MV-4-11 (cell line): ENCODE data around the gene RELN.
A peak's percentile ranks its signal among the peaks of the same experiment; 100 is the strongest.
"Not testable (repeated sequence)": the region's sequence is repeated elsewhere in the genome, so short reads cannot be mapped to it uniquely, and the experiment has no call there.

ENCODE experiments used
- DNase-seq: peaks from one replicate; lab custom pipeline; 2025; lab: John Stamatoyannopoulos, UW

RELN gene

DNA sequence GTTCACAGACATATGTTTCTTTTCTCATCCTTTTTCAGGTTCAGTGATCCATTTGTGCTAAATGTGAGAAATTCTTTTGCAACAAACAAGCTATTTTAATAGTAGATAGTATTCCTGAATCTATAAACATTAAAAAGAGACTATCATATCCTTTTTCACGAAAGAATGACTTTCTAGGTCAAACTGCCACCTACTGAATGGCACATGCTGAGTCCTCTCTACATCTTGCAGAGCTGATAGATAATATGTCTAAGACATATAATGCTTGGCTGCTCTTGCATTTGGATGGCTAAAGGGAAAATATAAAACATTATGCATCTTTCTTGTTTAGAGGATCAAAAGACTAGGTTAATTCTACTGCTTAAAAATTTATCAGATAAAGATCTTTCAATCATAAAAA is 429.3 kb downstream of the RELN start:
- no peak for DNase-seq

DNA sequence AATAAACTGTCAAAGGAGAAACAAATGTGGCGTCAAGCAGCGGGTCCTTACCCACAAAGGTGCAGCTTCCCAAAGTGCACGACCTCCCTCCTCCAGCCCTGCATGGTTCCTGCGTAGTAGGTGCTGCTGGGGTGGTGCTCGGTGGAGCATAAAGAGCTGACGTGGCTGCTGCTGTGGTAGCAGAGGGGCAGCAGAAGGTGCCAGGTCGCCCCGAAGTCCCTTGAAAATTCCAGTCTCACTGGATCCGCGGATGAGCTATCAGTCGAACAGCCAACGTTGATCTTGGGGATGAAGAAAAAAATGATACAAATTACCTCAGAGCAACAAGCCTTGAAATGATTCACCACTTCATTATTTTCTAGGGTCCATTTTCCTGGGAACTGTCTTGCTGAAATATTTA is 438.4 kb downstream of the RELN start:
- DNase-seq = no peak

DNA sequence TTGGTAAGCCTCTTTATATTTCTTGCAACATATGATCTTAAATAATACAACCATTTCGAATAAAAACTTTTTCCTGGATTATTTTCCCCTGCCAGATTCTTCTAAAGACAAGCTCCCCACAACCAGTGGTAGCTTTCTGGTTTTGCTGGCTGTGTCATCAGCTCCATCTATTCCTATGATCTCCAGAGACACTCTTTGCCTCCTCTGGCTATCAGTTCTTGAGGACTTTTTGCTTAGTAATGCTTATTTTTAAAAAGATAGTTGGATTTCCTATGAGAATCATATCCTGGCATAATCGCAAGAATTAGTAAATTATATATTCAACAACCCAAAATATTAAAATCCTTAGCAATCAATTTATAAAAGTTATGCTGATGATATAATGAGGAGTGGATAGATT is 439.7 kb downstream of the RELN start:
- no peak for DNase-seq

DNA sequence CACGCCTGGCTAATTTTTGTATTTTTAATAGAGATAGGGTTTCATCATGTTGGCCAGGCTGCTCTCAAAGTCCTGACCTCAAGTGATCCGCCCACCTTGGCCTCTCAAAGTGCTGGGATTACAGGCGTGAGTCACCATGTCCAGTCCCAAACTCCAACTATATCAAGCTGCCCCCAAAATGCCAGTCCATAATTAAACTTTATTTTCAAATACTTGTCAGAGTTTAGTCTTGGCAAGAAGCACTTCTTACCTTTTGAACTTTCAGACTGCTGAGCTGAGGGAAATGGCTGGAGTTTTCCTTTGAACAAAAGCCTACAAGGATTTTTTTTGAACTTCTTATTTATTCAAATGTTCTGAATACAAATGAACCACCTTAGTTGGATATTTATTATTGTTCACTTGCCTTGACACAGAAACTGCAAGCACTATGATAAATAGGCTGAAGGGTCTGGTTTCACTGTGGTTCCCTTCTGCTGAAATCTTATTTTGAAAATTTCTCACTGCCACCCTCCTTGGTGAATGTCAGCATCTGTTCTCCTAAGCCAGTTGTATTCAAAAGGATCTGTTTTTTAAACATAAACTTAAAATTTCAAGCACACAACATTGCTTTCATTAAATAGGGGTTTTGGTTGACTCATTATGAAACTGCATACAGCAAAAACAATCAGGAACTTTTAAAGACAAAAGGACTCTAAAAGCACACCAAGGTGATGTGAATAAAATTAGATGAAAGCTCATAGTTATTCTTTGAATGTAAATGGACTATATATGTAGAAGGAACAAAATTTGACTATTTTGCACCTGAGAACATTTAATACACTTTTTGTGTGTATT is 441.8 kb downstream of the RELN start:
- DNase-seq = no peak

DNA sequence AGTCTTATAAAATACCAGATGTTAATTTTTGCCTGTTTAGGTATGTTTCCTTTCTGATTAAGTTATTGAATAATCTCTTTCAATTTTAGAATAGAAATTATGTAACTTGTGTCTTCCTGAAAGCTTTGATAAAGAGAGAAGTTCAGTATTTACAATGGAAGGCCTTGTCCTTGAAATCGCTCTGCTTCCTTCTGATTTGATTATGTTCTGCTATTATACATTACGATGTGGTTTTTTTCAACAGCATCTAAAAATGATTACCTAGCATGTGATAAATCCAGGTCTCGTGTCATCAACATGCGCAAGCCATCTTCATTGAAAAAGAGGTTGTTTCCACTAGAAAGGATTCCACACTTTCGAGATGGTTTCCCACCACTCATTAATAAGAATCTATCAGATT is 447.0 kb downstream of the RELN start:
- no peak for DNase-seq

DNA sequence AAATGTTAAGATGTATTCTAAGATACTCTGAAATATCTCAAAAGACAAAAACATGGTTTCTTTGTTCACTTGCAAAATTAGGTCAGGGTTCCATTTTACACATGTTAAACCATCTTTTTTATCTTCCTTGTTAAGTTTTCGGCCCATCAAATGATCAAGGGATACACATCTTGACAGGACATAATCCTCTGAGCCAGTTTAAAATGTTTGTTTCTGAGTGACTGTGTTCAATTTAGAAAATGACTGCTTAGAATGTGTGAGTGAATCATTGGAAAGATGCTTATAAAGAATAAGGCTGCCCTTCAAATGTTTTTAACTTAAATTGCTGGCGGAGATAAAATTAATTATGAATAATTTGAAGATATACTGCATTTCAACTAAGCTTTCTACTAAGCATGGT is 447.5 kb downstream of the RELN start:
- no peak for DNase-seq

DNA sequence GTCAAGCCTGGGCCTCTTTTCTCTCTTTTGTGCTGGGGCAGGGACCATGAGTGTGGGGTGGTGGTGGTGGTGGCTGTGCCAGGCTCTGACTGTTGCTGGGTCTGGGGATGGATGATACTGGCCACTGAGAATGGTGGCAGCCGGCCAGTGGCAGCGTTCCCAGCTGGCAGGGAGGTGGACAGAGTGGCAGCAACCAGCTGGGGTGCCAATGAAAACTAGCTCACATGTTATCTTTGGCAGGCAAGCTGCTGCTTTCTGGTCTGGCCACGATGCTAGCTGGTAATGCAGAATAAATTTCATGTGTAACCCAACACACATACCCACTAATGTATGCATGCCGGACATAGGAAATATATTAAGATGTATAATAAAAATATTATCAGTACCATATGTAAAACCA is 448.4 kb downstream of the RELN start:
- no peak for DNase-seq

GRCh38 chr7:103540338-103540737 is 449.1 kb downstream of the RELN start:
- DNase-seq = no peak

- no peak for DNase-seq
These were observed 449.6 kb downstream of the RELN start for GRCh38 chr7:103539875-103540274.

- DNase-seq = no peak
These were observed 450.3 kb downstream of the RELN start for GRCh38 chr7:103538964-103539709.

GRCh38 chr7:103533761-103534160 is 455.7 kb downstream of the RELN start:
- DNase-seq = no peak

GRCh38 chr7:103532955-103533354 is 456.5 kb downstream of the RELN start:
- DNase-seq = no peak

GRCh38 chr7:103528152-103528551 is 461.3 kb downstream of the RELN start:
- DNase-seq = no peak

DNA sequence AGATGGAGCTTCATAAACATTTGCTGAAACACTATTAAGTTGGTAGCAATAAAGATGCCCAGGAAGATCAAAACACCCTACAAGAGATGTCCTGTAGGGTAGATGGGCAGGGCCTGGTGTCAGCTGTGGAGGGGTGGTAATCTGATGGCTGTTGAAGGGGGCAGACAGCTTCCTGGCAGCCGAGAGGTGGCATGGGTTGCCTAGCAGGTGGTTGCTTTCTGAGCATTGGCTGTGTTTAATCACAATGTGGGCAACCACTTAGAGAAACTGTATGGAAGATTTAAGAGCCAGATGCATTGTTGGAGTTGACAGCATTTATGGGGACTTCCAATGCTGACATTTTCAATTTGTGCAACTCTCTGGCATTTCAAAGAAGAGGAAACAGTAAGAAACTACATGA is 463.5 kb downstream of the RELN start:
- no peak for DNase-seq

- peak; percentile 30 for DNase-seq
These were observed 465.2 kb downstream of the RELN start for GRCh38 chr7:103524042-103524907.

DNA sequence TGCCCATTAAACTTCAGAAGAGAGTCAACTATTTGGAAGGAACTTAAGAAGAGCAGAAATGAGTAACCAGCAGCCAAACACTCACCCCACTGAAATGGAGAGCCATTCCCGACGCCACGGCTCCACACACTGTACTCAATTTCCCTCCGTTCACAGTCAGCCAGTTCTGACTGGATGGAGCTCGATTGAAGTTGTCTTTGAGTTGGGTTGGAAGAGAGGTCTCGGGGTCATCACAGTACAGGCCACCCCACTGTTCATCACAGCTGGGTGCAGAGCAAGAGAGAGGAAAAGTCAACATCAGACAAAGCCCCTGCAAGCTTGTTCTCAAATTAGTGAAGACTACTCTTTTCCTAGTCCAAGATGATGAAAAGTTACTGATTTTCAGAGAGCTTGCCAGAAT is 467.5 kb downstream of the RELN start:
- no peak for DNase-seq

GRCh38 chr7:103504505-103505135 is 484.8 kb downstream of the RELN start:
- DNase-seq = no peak

- DNase-seq = no peak
These were observed 488.3 kb downstream of the RELN start for GRCh38 chr7:103501206-103501605.

DNA sequence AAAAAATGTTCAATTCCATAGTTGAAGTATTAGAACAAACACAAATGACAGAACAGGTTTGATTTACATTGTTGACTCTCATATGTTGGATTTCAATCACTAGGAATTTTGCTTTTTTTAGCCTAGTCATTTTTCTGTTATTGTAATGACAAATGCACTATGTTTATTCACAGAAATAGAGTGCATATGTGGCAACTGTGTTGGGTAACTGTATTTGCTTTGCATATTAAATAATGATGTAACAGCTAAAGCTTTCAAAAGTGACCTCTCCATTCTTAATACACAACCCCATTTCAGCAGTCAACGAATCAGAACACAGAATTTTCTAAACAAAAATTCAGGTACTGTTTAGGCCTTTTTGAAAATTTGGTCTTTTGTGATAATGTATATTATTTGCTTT is 489.5 kb downstream of the RELN start:
- DNase-seq = no peak

- DNase-seq = no peak
These were observed 502.0 kb downstream of the RELN start for GRCh38 chr7:103487419-103487818.

- DNase-seq = not testable (repeated sequence)
These were observed 502.6 kb downstream of the RELN start for GRCh38 chr7:103486873-103487272.

GRCh38 chr7:103480771-103481170 is 508.7 kb downstream of the RELN start:
- DNase-seq = no peak
